Spleen (tissue), 11 donors: ENCODE measurements around the gene TMX3. TPM values are rescaled to one million over a fixed set of nuclear protein-coding genes. Genes with fewer than 3 reads are reported as not detected.
A peak's percentile ranks its signal among the peaks of the same experiment; 100 is the strongest.

Experiments
- DNase-seq: peaks from one replicate; pipeline ENCODE4 v3.0.0-alpha.2; 2020
- H3K27ac ChIP-seq, 8 donors: fragments of 200-600 bp; sonication (generic) in 7 of 8; 1 replicate in 4 of 8; 2 replicates in 4 of 8; pipeline versions ENCODE4 v1.5.0 to v1.8.0; 2016 to 2021; ENCODE audit warnings: inconsistent platforms in 4 of 8, mild to moderate bottlenecking in 4 of 8, moderate library complexity in 1 of 8
- H3K27me3 ChIP-seq, 7 donors: fragments of 200-600 bp; sonication (generic) in 6 of 7; replicated peaks in 1 of 7; 1 replicate in 4 of 7; 2 replicates in 3 of 7; pipeline versions ENCODE4 v1.5.0 to v1.8.0; 2016 to 2021; ENCODE audit warnings: inconsistent platforms in 3 of 7, mild to moderate bottlenecking in 1 of 7
- H3K36me3 ChIP-seq, 6 donors: fragments of 200-600 bp; sonication (generic) in 5 of 6; 1 replicate in 4 of 6; 2 replicates in 2 of 6; pipeline versions ENCODE4 v1.5.0 to v1.8.0; 2016 to 2021; ENCODE audit warnings: inconsistent platforms in 2 of 6
- H3K4me1 ChIP-seq, 6 donors: fragments of 200-600 bp; sonication (generic) in 5 of 6; 1 replicate in 3 of 6; 2 replicates in 3 of 6; pipeline versions ENCODE4 v1.5.0 to v1.8.0; 2016 to 2021; ENCODE audit warnings: inconsistent platforms in 3 of 6
- H3K4me3 ChIP-seq, 8 donors: fragments of 200-600 bp; sonication (generic) in 7 of 8; 1 replicate in 4 of 8; 2 replicates in 4 of 8; pipeline versions ENCODE4 v1.5.0 to v1.8.0; 2016 to 2021; ENCODE audit warnings: inconsistent platforms in 4 of 8, mild to moderate bottlenecking in 4 of 8, moderate library complexity in 2 of 8
- H3K9me3 ChIP-seq, 8 donors: fragments of 200-600 bp; sonication (generic) in 7 of 8; 1 replicate in 4 of 8; 2 replicates in 4 of 8; pipeline versions ENCODE4 v1.5.0 to v1.8.0; 2016 to 2021; ENCODE audit warnings: inconsistent platforms in 4 of 8
- CTCF ChIP-seq, 11 experiments: fragments of 200-600 bp in 7 of 11; fragments of 450-650 bp in 4 of 11; sonication (generic) in 4 of 11; IDR thresholded peaks in 8 of 11; conservative IDR thresholded peaks in 3 of 11; 1 replicate in 7 of 11; 2 replicates in 4 of 11; pipeline versions ENCODE4 v1.4.0 to v1.8.0; 2016 to 2021; ENCODE audit warnings: antibody characterized with exemption in 11 of 11, inconsistent platforms in 4 of 11, mild to moderate bottlenecking in 1 of 11
- POLR2A ChIP-seq, 3 donors: fragments of 450-650 bp; IDR thresholded peaks; one replicate each; pipeline ENCODE4 v1.5.1; 2017; ENCODE audit warnings: antibody characterized with exemption in 3 of 3, mild to moderate bottlenecking in 1 of 3
- POLR2AphosphoS5 ChIP-seq, 3 donors: sonication (generic); formaldehyde crosslinking; IDR thresholded peaks; one replicate each; pipeline ENCODE4 v1.5.1; 2017; ENCODE audit warnings: antibody characterized with exemption in 3 of 3
- WGBS, 5 donors: extraction: QIAGEN DNeasy Blood & Tissue Kit in 3 of 5; methylation state at CpG; one replicate each; pipeline versions ENCODE4 v1.1.5 to v1.1.7; 2013 to 2018; 5-methylcytosine and 5-hydroxymethylcytosine counted together
- intact Hi-C: fragments of 100-400 bp; cut with DNase I; formaldehyde crosslinking; loops from one replicate; pipeline ENCODE4 v1.15.0; 2023; ENCODE audit warnings: low total_unique reads
- polyA plus RNA-seq, 3 donors: library from polyadenylated mRNA; stranded (reverse); fragments of 200-250 nt; gene quantifications; one replicate each; pipeline ENCODE4 v1.2.1, GENCODE V29; 2013
- total RNA-seq, 7 donors: library from RNA; depleted of rRNA in 3 of 7; stranded (reverse); fragments of >200 nt in 3 of 7; fragmentation: NEBNext Ultra II Directional in 4 of 7; extraction: Animal tissue kit (Norgen Biotek cat#: 25700) in 4 of 7; gene quantifications; one replicate each; pipeline versions ENCODE4 v1.1.0 to v1.2.1, GENCODE V29; 2016 to 2021
- donor health status: healthy with polysubstance abuse.
- donor health status: DM: no; HTN: no; CAD: no; lungs with moderate emphysema.
- donor health status: DM: no; HTN: no; CAD: no.
- donor health status: Bipolar disorder and iron deficiency.
- donor health status: healthy.
- donor health status: DM: no; HTN: no; CAD: no.
- donor health status: DM: yes; HTN: yes; CAD: no.

Gene TMX3
- total and polyA plus RNA-seq, 10 donors = 22.7 to 75.5 (median 65.1) TPM

GRCh38 chr18:68723539-68723938, 8.6 kb upstream of the TMX3 start:
- Histone ChIP-seq H3K36me3 (peaks cover 0 to 6% (median 0%) of the 10 kb centered on the region in 6 donors), H3K27me3 (no peaks in the 10 kb centered on the region), H3K4me1 (peaks cover 0 to 28% (median 15%) of the 10 kb centered on the region in 6 donors), H3K4me3 (no peak overlapping the region), H3K27ac (peak overlapping the region in 3 of 8 donors; percentile 75 to 82 (median 81)), H3K9me3 (no peaks in the 10 kb centered on the region)
- TF ChIP-seq POLR2AphosphoS5 (IDR thresholded peaks at IDR 0.05) = no peak
- TF ChIP-seq CTCF (IDR thresholded peaks at IDR 0.05 in 8 of 11, conservative IDR thresholded peaks at IDR 0.05 in 3 of 11) = no peak
- TF ChIP-seq POLR2A (IDR thresholded peaks at IDR 0.05) = no peak
- WGBS, 5 donors = 80 to 93% (median 89%) methylated on average over 2 to 3 of the region's 3 CpGs
- intact Hi-C loops = no loop called here
- DNase-seq = no peak

- Histone ChIP-seq H3K4me3 (no peak overlapping the region), H3K27ac (peak overlapping the region in 6 of 8 donors; percentile 72 to 82 (median 74)), H3K9me3 (no peaks in the 10 kb centered on the region), H3K27me3 (no peaks in the 10 kb centered on the region), H3K36me3 (peaks cover 0 to 6% (median 0%) of the 10 kb centered on the region in 6 donors), H3K4me1 (peaks cover 0 to 28% (median 15%) of the 10 kb centered on the region in 6 donors)
- intact Hi-C loops = no loop called here
- TF ChIP-seq POLR2A (IDR thresholded peaks at IDR 0.05) (no peak), POLR2AphosphoS5 (IDR thresholded peaks at IDR 0.05) (no peak), CTCF (IDR thresholded peaks at IDR 0.05 in 8 of 11, conservative IDR thresholded peaks at IDR 0.05 in 3 of 11) (no peak)
- DNase-seq = no peak
- WGBS, 5 donors = 58 to 78% (median 69%) methylated on average over 1 of the region's 1 CpG
Measured at GRCh38 chr18:68722821-68723220, 7.9 kb upstream of the TMX3 start.

GRCh38 chr18:68721681-68722583, 7.0 kb upstream of the TMX3 start:
- Histone ChIP-seq H3K9me3 (no peaks in the 10 kb centered on the region), H3K27me3 (no peaks in the 10 kb centered on the region), H3K4me3 (peak overlapping the region in 6 of 8 donors; percentile 1 to 60 (median 14)), H3K4me1 (peaks cover 0 to 28% (median 15%) of the 10 kb centered on the region in 6 donors), H3K36me3 (peaks cover 0 to 6% (median 0%) of the 10 kb centered on the region in 6 donors), H3K27ac (peak overlapping the region in 7 of 8 donors; percentile 70 to 82 (median 73))
- TF ChIP-seq CTCF (IDR thresholded peaks at IDR 0.05 in 8 of 11, conservative IDR thresholded peaks at IDR 0.05 in 3 of 11) = no peak
- TF ChIP-seq POLR2A (IDR thresholded peaks at IDR 0.05) = no peak
- no peak for TF ChIP-seq POLR2AphosphoS5 (IDR thresholded peaks at IDR 0.05)
- 23 to 42% (median 29%) methylated on average over 8 of the region's 8 CpGs for WGBS, 5 donors
- intact Hi-C loops = no loop called here
- DNase-seq = no peak

- peak overlapping the region; percentile 49 to 93 (median 86) for H3K27ac ChIP-seq
Measured at GRCh38 chr18:68714366-68714711, 569 bp downstream of the TMX3 start.

More at GRCh38 chr18:68714366-68714711, 569 bp downstream of the TMX3 start:
- no peak for TF ChIP-seq CTCF (IDR thresholded peaks at IDR 0.05 in 8 of 11, conservative IDR thresholded peaks at IDR 0.05 in 3 of 11)
- no peak for TF ChIP-seq POLR2A (IDR thresholded peaks at IDR 0.05)
- TF ChIP-seq POLR2AphosphoS5 (IDR thresholded peaks at IDR 0.05) = no peak
- no peak for DNase-seq
- Histone ChIP-seq H3K4me1 (peaks cover 18 to 62% (median 37%) of the 10 kb centered on the region in 6 donors), H3K9me3 (no peaks in the 10 kb centered on the region), H3K27me3 (no peaks in the 10 kb centered on the region), H3K36me3 (peaks cover 0 to 42% (median 25%) of the 10 kb centered on the region in 6 donors), H3K4me3 (peak overlapping the region; percentile 80 to 97 (median 96))
- intact Hi-C loops = loop anchor here (10.0 kb wide), 1 partner anchor 1490 kb away; the partner anchor contains the start of gene RTTN
- 0 to 1% (median 0%) methylated on average over 12 to 14 of the region's 14 CpGs for WGBS, 5 donors
